ENCODE data around the gene RBM33.

RBM33 gene

GRCh38 chr7:155711081-155711480 is 66.6 kb downstream of the RBM33 start:
- no peaks in the 10 kb centered on the region for H3K4me1 ChIP-seq (ENCODE audit: control insufficient read depth in 1 of 2, insufficient read depth in 2 of 2, low read length in 2 of 2)
- peaks cover 60 to 64% of the 10 kb centered on the region in 2 donors for H3K36me3 ChIP-seq (ENCODE audit: control insufficient read depth in 1 of 2, insufficient read depth in 2 of 2, low read length in 2 of 2)
- no peak overlapping the region for H3K27ac ChIP-seq (ENCODE audit: low read length)
- H3K4me3 ChIP-seq (ENCODE audit: low read depth in 1 of 2, low read length in 2 of 2): no peak overlapping the region
- H3K27me3 ChIP-seq (ENCODE audit: low read depth, low read length): no peaks in the 10 kb centered on the region
- no peaks in the 10 kb centered on the region for H3K9me3 ChIP-seq (ENCODE audit: control insufficient read depth in 1 of 2, low read length in 2 of 2)

- Histone ChIP-seq H3K27ac (ENCODE audit: low read length) (no peak overlapping the region), H3K9me3 (ENCODE audit: control insufficient read depth in 1 of 2, low read length in 2 of 2) (no peaks in the 10 kb centered on the region), H3K4me1 (ENCODE audit: control insufficient read depth in 1 of 2, insufficient read depth in 2 of 2, low read length in 2 of 2) (no peaks in the 10 kb centered on the region), H3K27me3 (ENCODE audit: low read depth, low read length) (no peaks in the 10 kb centered on the region), H3K4me3 (ENCODE audit: low read depth in 1 of 2, low read length in 2 of 2) (no peak overlapping the region), H3K36me3 (ENCODE audit: control insufficient read depth in 1 of 2, insufficient read depth in 2 of 2, low read length in 2 of 2) (peaks cover 51 to 63% of the 10 kb centered on the region in 2 donors)
Measured at GRCh38 chr7:155713384-155713783, 68.9 kb downstream of the RBM33 start.

DNA sequence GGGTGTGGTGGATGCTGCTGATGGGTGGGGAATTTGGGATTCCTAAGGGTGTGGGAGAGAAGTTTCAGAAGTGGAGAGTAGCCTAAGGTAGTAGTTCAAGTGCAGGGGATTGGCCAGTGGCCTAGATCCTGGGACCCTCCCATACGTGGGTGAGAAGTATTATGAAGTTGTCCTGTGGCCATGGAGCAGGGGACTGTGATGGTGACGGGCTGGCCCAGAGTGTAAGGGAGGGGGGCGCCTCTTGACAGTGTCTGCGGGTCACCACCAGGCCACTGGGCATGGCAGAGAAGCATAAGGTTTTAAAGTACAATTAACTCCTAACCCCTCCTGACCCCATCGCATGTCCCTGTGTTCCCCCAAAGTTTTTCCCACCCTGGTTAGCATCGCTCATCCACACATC is 70.2 kb downstream of the RBM33 start:
- Histone ChIP-seq H3K4me3 (ENCODE audit: low read depth in 1 of 2, low read length in 2 of 2) (no peak overlapping the region), H3K9me3 (ENCODE audit: control insufficient read depth in 1 of 2, low read length in 2 of 2) (no peaks in the 10 kb centered on the region), H3K27ac (ENCODE audit: low read length) (no peak overlapping the region), H3K4me1 (ENCODE audit: control insufficient read depth in 1 of 2, insufficient read depth in 2 of 2, low read length in 2 of 2) (no peaks in the 10 kb centered on the region), H3K27me3 (ENCODE audit: low read depth, low read length) (no peaks in the 10 kb centered on the region), H3K36me3 (ENCODE audit: control insufficient read depth in 1 of 2, insufficient read depth in 2 of 2, low read length in 2 of 2) (peaks cover 45 to 55% of the 10 kb centered on the region in 2 donors)

GRCh38 chr7:155715111-155715805 is 70.8 kb downstream of the RBM33 start:
- no peak overlapping the region for H3K4me3 ChIP-seq (ENCODE audit: low read depth in 1 of 2, low read length in 2 of 2)
- no peaks in the 10 kb centered on the region for H3K4me1 ChIP-seq (ENCODE audit: control insufficient read depth in 1 of 2, insufficient read depth in 2 of 2, low read length in 2 of 2)
- H3K27ac ChIP-seq (ENCODE audit: low read length): no peak overlapping the region
- H3K27me3 ChIP-seq (ENCODE audit: low read depth, low read length): no peaks in the 10 kb centered on the region
- H3K36me3 ChIP-seq (ENCODE audit: control insufficient read depth in 1 of 2, insufficient read depth in 2 of 2, low read length in 2 of 2): peaks cover 42 to 54% of the 10 kb centered on the region in 2 donors
- H3K9me3 ChIP-seq (ENCODE audit: control insufficient read depth in 1 of 2, low read length in 2 of 2): no peaks in the 10 kb centered on the region

- no peaks in the 10 kb centered on the region for H3K27me3 ChIP-seq (ENCODE audit: low read depth, low read length)
- H3K27ac ChIP-seq (ENCODE audit: low read length): no peak overlapping the region
- no peaks in the 10 kb centered on the region for H3K9me3 ChIP-seq (ENCODE audit: control insufficient read depth in 1 of 2, low read length in 2 of 2)
- peaks cover 25 to 46% of the 10 kb centered on the region in 2 donors for H3K36me3 ChIP-seq (ENCODE audit: control insufficient read depth in 1 of 2, insufficient read depth in 2 of 2, low read length in 2 of 2)
- H3K4me3 ChIP-seq (ENCODE audit: low read depth in 1 of 2, low read length in 2 of 2): no peak overlapping the region
- H3K4me1 ChIP-seq (ENCODE audit: control insufficient read depth in 1 of 2, insufficient read depth in 2 of 2, low read length in 2 of 2): peaks cover 0 to 5% of the 10 kb centered on the region in 2 donors
Measured at GRCh38 chr7:155717010-155717744, 72.7 kb downstream of the RBM33 start.

DNA sequence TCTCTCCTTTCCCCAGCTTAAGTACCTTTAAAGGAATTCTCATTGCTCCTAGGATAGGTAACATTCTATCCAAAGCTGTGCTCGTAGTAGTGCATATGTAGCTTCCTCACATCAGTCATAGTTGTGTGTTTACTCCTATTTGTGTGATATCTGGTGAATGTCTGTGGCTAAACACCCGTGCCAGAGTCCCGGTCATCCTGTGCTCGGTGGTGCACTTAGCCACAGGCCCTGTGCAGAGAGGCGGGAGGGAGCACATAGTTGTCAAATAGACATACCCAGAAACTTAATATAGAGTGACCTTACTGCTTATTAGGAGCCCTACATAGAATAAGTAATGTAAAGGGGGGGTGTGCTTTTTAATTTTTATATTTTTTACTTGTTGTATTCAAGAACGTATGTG is 76.6 kb downstream of the RBM33 start:
- Histone ChIP-seq H3K4me3 (ENCODE audit: low read depth in 1 of 2, low read length in 2 of 2) (no peak overlapping the region), H3K4me1 (ENCODE audit: control insufficient read depth in 1 of 2, insufficient read depth in 2 of 2, low read length in 2 of 2) (peaks cover 0 to 5% of the 10 kb centered on the region in 2 donors), H3K27ac (ENCODE audit: low read length) (no peak overlapping the region), H3K36me3 (ENCODE audit: control insufficient read depth in 1 of 2, insufficient read depth in 2 of 2, low read length in 2 of 2) (peaks cover 11 to 29% of the 10 kb centered on the region in 2 donors), H3K27me3 (ENCODE audit: low read depth, low read length) (no peaks in the 10 kb centered on the region), H3K9me3 (ENCODE audit: control insufficient read depth in 1 of 2, low read length in 2 of 2) (no peaks in the 10 kb centered on the region)

- Histone ChIP-seq H3K27ac (ENCODE audit: low read length) (no peak overlapping the region), H3K9me3 (ENCODE audit: control insufficient read depth in 1 of 2, low read length in 2 of 2) (no peaks in the 10 kb centered on the region), H3K4me3 (ENCODE audit: low read depth in 1 of 2, low read length in 2 of 2) (no peak overlapping the region), H3K27me3 (ENCODE audit: low read depth, low read length) (no peaks in the 10 kb centered on the region), H3K4me1 (ENCODE audit: control insufficient read depth in 1 of 2, insufficient read depth in 2 of 2, low read length in 2 of 2) (peaks cover 0 to 5% of the 10 kb centered on the region in 2 donors), H3K36me3 (ENCODE audit: control insufficient read depth in 1 of 2, insufficient read depth in 2 of 2, low read length in 2 of 2) (peaks cover 6 to 20% of the 10 kb centered on the region in 2 donors)
Measured at GRCh38 chr7:155722118-155722517, 77.7 kb downstream of the RBM33 start.

DNA sequence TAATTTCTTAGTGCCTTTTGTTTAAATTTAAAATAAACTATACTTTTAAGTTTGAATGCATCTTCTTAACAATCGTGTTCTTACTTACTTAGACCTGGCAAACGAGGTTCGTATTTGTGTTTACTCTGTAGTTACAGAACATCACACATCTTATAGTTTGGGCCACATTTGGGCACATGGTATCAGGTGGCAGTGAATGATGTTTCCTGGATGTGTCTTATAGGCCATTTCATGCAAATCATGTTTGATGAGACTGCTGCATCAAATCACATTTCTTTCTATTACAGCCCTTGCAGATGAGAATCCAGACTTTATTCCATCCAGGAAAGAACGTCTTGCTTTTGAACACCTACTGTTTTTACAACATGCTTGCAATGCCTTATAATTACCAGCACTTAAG is 78.5 kb downstream of the RBM33 start:
- no peak overlapping the region for H3K4me3 ChIP-seq (ENCODE audit: low read depth in 1 of 2, low read length in 2 of 2)
- peaks cover 9 to 18% of the 10 kb centered on the region in 2 donors for H3K36me3 ChIP-seq (ENCODE audit: control insufficient read depth in 1 of 2, insufficient read depth in 2 of 2, low read length in 2 of 2)
- no peak overlapping the region for H3K27ac ChIP-seq (ENCODE audit: low read length)
- peaks cover 0 to 5% of the 10 kb centered on the region in 2 donors for H3K4me1 ChIP-seq (ENCODE audit: control insufficient read depth in 1 of 2, insufficient read depth in 2 of 2, low read length in 2 of 2)
- H3K27me3 ChIP-seq (ENCODE audit: low read depth, low read length): no peaks in the 10 kb centered on the region
- H3K9me3 ChIP-seq (ENCODE audit: control insufficient read depth in 1 of 2, low read length in 2 of 2): no peaks in the 10 kb centered on the region

DNA sequence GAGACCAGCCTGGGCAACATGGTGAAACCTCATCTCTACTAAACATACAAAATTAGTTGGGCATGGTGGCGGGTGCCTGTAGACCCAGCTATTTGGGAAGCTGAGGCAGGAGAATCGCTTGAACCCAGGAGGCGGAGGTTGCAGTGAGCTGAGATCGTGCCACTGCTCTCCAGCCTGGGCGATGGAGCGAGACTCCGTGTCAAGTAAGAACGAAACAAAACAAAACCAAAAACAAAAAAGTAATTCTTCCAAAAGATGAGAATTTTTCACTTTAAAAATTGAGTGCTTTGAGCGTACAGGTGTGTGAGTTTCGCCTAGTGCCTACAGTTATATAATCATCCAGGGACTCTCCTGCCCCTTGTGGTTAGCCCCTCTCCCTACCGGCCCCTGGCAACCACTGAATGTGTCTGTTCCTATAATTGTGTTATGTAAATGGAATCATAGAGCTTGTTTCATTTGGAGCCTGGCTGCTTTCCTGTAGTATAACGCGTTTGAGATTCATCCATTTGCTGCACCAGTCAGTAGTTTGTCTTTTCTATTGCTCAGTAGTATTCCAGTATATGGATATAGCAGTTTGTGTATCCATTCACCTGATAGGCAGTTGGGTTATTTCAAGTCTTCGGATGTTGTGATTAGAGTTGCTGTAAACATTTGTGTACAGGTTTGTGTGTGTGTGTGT is 80.0 kb downstream of the RBM33 start:
- no peak overlapping the region for H3K4me3 ChIP-seq (ENCODE audit: low read depth in 1 of 2, low read length in 2 of 2)
- H3K36me3 ChIP-seq (ENCODE audit: control insufficient read depth in 1 of 2, insufficient read depth in 2 of 2, low read length in 2 of 2): peaks cover 9 to 25% of the 10 kb centered on the region in 2 donors
- no peaks in the 10 kb centered on the region for H3K27me3 ChIP-seq (ENCODE audit: low read depth, low read length)
- no peaks in the 10 kb centered on the region for H3K9me3 ChIP-seq (ENCODE audit: control insufficient read depth in 1 of 2, low read length in 2 of 2)
- no peak overlapping the region for H3K27ac ChIP-seq (ENCODE audit: low read length)
- H3K4me1 ChIP-seq (ENCODE audit: control insufficient read depth in 1 of 2, insufficient read depth in 2 of 2, low read length in 2 of 2): peaks cover 0 to 5% of the 10 kb centered on the region in 2 donors

GRCh38 chr7:155725006-155725355 is 80.5 kb downstream of the RBM33 start:
- peaks cover 9 to 24% of the 10 kb centered on the region in 2 donors for H3K36me3 ChIP-seq (ENCODE audit: control insufficient read depth in 1 of 2, insufficient read depth in 2 of 2, low read length in 2 of 2)
- H3K27me3 ChIP-seq (ENCODE audit: low read depth, low read length): no peaks in the 10 kb centered on the region
- no peak overlapping the region for H3K27ac ChIP-seq (ENCODE audit: low read length)
- H3K9me3 ChIP-seq (ENCODE audit: control insufficient read depth in 1 of 2, low read length in 2 of 2): no peaks in the 10 kb centered on the region
- H3K4me3 ChIP-seq (ENCODE audit: low read depth in 1 of 2, low read length in 2 of 2): no peak overlapping the region
- peaks cover 0 to 10% of the 10 kb centered on the region in 2 donors for H3K4me1 ChIP-seq (ENCODE audit: control insufficient read depth in 1 of 2, insufficient read depth in 2 of 2, low read length in 2 of 2)

DNA sequence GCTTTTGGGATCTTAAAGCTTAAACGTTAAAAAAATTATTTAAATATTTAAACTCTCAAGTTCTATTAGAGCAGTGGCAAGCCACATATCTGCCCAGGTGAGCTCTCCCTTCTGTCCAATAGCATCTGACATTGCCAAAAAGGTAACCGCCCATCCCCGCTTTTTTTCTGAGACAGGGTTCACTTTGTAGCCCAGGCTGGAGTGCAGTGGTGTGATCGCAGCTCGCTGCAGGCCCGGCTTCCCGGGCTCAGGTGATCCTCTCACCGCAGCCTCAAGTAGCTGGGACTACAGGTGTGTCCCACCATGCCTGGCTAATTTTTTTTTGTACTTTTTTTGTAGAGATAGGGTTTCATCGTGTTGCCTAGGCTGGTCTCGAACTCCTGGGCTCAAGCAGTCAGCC is 83.2 kb downstream of the RBM33 start:
- H3K27ac ChIP-seq (ENCODE audit: low read length): no peak overlapping the region
- H3K4me3 ChIP-seq (ENCODE audit: low read depth in 1 of 2, low read length in 2 of 2): no peak overlapping the region
- peaks cover 9 to 14% of the 10 kb centered on the region in 2 donors for H3K36me3 ChIP-seq (ENCODE audit: control insufficient read depth in 1 of 2, insufficient read depth in 2 of 2, low read length in 2 of 2)
- peaks cover 0 to 5% of the 10 kb centered on the region in 2 donors for H3K4me1 ChIP-seq (ENCODE audit: control insufficient read depth in 1 of 2, insufficient read depth in 2 of 2, low read length in 2 of 2)
- no peaks in the 10 kb centered on the region for H3K27me3 ChIP-seq (ENCODE audit: low read depth, low read length)
- H3K9me3 ChIP-seq (ENCODE audit: control insufficient read depth in 1 of 2, low read length in 2 of 2): no peaks in the 10 kb centered on the region
